ENCODE measurements around the gene CAMTA1.

Gene CAMTA1

DNA sequence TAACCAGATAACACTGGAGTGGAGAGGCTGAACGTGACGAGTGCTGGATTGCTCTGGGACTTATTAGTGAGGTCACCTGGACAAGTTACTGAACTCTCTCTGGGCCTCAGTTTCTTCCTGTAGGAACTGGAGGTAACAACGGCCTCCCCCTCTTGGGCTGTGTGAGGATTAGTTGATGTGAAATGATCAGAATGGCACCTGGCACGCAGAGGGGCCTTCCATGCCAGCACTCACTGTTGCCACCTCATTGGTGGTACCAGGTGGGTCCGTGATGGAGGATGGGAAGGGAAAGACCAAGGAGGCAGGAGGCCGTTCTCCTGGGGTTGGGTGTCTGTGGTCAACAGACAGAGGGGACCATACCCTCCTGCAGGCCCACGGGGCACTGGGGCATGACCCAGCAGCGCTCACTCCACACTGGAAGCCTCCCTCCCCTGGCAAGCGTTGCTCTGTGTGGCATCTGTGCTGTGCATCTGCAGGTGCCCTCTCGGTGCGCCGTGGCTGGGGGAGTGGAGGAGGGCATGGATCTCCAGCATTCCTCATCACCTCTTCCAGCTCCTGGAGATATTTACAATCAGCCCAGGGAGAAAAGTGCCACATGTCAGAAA is 636.3 kb downstream of the CAMTA1 start:
- DNase-seq (ENCODE audit: low read depth in 3 of 3, low spot score in 1 of 3): no peak

DNA sequence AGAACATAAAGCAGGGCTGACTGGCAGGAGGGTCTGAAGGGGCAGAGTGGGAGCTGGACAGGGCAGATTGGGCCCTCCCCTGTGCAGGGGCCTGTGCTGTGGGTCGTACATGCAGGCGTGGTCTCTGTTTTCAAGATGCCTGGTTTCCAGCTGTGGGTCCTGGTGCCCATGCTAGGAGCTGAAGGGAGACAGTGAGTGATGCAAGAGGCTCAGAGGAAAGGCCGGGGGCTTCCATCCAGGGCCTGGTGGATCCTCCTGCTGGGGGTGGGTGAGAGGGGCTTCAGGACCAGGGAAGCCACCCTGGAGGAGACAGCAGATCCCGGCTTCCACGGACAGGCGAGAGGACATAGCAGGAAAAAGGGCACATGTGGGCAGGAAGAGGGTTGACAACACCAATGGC is 636.8 kb downstream of the CAMTA1 start:
- no peak for DNase-seq (ENCODE audit: low read depth in 3 of 3, low spot score in 1 of 3)

DNA sequence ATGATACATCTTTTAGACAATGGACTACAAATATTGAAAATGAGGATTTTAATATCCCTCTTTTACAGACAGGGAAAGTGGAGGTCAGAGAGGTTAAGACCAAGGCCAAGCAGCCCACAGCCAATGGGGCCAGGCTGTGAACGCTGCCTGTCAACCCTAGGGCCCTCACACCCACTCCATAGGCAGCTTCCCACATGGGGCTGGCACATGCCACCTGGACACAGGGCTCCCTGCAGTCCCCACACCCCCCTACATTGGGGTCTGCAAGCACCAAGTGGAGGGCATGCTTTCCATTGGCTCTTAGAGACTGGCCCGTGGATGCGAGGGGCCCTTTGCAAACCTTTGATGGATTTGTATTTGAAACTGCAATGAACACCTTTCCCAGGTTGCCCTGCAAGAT is 637.3 kb downstream of the CAMTA1 start:
- DNase-seq (ENCODE audit: low read depth in 3 of 3, low spot score in 1 of 3): no peak

DNA sequence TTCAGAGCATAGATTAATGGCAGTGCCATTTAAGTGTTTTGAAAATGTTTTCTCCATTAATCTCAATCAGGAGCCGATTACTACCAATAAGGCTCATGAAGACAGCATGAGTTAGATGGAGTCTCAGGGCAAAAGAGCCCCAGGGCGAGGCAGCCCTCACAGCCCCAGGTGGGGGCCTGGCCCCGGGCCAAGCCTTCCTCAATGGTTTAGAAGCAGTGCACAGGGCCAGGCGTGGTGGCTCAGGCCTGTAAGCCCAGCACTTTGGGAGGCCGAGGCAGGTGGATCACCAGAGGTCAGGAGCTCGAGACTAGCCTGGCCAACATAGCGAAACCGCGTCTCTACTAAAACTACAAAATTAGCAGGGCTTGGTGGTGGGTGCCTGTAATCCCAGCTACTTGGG is 637.7 kb downstream of the CAMTA1 start:
- DNase-seq (ENCODE audit: low read depth in 3 of 3, low spot score in 1 of 3): no peak

DNA sequence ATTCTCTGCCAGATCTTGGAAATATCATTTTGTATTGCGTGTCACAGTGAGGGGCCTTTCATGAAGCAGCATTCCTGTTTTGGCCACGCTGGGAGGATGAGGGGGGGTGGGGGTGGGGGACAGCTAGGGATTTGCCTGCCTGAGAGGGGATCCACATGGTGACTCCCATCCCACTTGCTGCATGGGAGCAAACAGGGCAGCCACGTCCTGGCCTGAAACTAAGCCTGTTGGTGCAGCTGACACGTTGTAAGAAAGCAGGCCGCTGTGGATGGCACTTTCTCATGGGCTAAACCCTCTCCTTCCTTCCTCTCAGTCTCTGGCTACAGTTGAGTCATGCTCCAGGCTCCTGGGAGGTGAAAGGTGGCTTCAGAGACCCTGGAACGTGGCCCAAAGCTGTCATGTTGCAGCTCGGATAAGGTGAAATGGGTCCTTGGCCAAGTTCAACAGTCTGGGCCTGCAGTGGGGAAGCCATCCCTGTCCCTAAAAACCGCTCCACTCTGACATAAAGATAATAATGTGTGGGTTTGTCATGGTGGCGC is 639.2 kb downstream of the CAMTA1 start:
- DNase-seq (ENCODE audit: low read depth in 3 of 3, low spot score in 1 of 3): no peak

DNA sequence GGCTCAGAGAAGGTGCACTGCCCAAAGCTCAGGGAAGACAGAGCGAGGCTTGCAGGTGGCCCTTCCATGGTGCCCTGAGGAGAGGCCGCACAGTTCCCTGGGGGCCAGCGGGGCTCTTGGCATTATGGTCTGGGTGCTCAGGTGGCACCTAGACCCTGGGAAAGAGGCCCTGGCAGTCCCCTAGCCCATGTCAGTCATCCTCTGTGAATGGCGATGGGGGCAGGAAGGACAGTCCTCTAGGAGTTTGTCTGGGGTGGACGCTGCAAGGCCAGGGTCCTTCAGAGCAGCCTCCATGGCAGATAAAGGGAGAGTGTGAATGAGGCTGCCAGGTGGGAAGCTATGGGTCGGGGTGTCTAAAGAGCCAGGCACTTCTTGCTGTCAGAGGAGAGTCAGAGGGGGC is 640.0 kb downstream of the CAMTA1 start:
- no peak for DNase-seq (ENCODE audit: low read depth in 3 of 3, low spot score in 1 of 3)

DNA sequence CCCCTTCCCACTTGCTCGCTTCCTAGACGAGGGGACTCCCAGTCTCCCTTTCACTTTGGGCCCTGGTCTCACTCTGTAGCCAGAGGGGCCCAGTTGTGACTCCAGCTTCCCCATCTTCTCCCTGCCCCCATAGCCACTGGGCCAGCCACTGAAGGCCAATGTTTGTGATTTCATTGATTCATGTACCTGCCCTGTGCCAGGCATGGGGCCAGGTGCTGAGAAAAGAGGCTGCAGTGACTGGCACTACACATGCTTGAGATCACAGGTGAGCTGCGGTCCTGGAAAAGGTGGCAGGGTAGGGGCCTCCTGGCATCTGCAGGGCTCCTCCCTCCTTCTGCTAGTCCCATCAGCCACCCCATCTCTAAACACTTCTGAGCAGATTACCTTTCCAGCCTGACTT is 640.5 kb downstream of the CAMTA1 start:
- DNase-seq (ENCODE audit: low read depth in 3 of 3, low spot score in 1 of 3): no peak

DNA sequence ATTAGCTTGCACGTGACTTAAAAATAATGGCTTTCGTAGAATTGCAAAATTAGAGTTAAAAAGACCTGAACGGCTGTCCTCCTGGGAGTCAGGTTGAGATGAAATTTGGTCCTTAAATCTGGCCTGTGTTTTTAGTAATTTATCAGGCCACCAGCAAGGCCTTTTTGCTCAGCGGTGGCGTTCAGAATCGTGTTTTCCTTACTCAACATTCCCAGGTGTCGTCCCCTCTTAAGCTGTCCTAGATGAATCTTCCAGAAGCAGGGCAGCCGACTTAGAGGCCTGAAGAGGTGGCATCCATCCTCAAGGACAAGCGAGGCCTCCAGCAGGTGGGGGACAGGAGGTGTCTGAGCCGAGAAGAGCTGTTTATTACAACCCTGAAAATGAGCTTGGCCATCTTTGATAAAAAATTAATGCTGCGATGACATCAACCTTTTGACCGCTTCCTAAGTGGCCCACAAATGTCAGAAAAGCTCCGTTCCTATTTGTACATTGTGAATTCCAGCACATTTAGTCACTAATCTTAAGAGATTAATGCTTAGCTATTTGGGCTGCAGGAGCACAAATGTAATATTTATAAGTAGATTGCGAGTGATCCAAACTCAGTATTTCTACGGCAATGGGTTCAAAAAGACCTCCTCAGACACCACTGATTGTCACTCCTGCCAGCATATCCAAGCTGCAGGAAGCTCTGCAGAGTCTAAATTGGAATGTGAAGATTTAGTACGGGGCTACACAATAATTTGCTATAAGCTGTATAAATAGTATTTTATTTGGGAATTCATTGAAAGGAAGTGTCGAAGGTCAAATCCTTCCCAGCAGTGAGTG is 641.7 kb downstream of the CAMTA1 start:
- no peak for DNase-seq (ENCODE audit: low read depth in 3 of 3, low spot score in 1 of 3)

DNA sequence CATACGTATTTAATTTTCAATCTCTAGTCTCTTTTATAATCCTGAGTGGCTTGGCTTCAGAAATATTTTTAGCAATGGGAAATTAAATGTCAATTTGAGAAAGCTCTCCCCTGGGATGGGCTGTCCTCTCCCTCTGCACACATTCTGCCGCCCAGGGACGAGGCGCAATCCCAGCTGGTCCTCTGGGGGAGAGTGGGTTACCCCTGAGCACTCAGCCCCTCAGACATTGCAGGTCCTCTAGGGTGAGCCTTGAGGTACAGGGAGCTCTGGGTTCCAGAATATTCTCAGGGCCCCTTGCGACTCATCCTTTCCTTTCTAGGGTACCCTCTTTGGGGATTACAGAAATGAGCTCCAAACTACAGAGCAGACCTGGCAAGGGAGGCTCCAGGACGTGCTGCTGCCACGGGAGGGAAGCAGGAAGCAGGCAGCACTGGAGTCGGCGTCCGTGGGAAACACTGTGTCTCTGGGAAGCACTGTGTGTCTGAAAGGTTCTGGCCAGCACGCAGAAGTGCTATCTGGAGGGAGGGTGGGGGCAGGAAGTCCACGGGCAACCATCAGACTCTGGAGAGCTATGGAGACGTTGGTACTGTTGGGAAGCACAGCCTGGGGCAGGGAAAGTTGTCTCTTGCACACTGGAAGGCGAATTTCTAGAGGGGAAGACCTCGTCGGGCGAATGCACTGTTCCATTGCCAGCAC is 642.5 kb downstream of the CAMTA1 start:
- DNase-seq (ENCODE audit: low read depth in 3 of 3, low spot score in 1 of 3): no peak

DNA sequence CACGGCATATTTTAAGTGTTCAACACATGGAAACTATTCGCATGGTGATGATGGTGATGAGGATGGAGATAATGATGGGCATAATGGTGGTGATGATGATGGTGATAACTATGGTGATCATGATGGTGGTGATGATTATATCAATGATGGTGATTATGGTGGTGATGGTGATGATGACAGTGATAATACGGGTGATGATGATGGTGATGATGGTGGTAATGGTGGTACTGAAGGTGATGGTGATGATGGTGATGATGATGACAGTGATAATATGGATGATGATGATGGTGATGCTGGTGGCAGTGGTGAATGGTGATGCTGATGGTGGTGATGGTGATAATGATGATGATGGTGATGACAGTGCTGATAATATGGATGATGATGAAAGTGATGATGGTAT is 644.0 kb downstream of the CAMTA1 start:
- DNase-seq (ENCODE audit: low read depth in 3 of 3, low spot score in 1 of 3): no peak

DNA sequence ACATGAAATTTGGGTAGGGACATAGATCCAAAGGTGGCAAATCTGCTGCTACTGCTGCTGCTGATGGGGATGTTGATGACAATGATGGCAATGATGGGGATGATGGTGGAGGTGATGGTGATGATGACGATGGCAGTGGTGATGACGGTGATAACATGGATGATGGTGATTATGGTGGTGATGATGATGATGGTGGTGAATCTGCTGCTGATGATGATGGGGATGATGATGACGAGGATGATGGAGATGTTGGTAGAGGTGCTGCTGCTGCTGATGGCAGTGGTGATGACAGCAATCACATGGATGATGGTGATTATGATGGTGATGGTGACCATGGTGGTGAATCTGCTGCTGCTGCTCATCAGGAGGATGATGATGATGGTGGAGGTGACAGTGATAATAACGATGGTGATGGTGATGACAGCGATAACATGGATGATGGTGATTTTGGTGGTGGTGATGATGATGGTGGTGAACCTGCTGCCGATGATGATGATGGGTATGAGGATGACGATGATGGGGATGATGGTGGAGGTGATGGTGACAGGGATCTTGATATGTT is 644.9 kb downstream of the CAMTA1 start:
- DNase-seq (ENCODE audit: low read depth in 3 of 3, low spot score in 1 of 3): no peak

DNA sequence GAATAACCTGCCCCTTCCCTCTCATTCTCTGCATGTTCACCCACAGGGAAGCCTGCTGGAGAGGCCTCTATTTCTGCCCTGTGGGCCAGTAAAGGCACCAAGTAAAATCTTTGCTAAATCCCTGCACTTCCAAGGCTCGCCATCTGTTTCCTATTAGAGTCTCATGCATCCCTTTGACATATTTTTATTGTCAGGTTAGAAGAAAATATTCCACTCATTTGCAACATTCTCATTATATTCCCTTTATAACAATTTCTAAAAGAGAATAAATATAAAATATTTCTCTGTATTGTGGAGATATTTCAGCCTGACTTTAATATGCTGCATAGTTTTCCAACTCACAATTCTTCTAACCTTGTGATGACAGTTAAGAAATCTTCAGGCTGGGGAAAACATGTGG is 645.4 kb downstream of the CAMTA1 start:
- DNase-seq (ENCODE audit: low read depth in 3 of 3, low spot score in 1 of 3): no peak

DNA sequence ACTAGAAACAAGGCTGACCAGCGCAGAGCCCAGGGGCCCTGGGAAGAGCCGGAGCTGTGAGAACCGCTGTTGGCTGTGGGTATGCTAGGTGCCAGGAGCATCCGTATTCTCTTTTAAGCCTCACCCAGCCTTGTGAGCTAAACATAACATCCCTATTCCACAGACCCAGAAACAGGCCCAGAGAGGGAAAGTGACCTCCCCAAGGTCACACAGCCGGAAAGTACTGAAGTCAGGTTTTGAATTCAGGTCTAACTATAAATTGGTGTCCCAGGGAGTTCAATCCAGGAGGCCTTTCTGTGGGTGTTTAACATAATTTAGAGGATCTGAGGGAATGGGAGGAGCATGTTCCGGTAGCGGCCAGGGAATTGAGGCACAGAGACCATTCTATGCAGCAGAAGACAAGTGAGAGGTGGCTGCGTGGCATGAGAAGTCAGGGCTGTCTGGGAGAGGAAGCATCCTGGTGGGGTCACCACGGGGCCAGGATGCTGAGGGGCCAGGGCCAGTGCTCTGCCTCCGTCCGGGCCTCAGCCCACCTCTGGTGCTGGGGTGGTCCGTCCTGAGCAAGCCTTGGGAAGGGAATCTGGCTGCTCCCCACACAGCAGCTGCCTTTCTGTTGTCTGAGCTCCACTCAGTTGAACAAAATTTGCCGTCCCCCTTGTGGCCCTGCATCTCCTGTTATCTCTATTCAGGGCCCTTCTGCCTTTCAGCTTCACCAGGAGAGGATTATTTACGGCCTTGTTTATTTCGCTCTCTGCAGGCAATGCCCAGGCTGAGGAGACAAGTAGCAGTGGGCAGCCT is 647.0 kb downstream of the CAMTA1 start:
- DNase-seq (ENCODE audit: low read depth in 3 of 3, low spot score in 1 of 3): no peak

DNA sequence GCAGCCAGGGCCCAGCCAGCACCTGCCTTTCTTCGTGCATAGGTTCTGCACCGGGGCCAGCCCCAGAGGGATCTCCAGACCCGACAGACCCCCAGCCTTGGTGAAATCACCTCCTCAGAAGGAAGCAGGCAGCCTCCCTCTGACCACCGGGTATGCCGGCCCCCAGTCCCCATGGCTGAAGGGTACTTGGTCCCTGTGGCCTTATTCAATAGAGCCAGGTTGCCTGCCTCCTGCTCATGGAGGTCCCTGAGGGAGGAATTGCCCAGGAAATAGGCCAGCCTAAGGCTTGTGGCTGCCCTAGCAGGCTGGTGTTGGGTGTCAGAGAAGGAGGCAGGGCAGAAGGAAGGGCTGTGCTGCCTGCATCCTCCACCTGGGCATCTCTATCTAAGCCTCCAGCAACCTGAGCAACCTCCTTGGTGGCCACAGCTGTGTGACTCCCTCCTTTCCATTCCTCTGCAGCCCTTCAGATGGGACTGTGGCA is 647.7 kb downstream of the CAMTA1 start:
- no peak for DNase-seq (ENCODE audit: low read depth in 3 of 3, low spot score in 1 of 3)

DNA sequence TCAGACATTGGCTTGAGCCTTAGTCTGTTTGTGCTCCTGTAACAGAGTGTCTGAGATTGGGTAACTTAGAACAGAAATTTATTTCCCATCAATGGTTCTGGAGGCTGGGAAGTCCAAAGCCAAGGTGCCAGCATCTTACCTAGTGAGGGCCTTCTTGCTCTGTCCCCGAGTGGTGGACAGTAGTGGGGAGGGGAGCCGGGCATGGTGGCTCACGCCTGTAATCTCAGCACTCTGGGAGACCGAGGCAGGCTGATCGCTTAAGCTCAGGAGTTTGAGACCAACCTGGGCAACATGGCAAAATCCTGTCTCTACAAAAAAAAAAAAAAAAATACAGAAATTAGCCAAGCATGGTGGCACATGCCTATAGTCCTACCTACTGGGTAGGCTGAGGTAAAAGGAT is 649.3 kb downstream of the CAMTA1 start:
- DNase-seq (ENCODE audit: low read depth in 3 of 3, low spot score in 1 of 3): no peak

DNA sequence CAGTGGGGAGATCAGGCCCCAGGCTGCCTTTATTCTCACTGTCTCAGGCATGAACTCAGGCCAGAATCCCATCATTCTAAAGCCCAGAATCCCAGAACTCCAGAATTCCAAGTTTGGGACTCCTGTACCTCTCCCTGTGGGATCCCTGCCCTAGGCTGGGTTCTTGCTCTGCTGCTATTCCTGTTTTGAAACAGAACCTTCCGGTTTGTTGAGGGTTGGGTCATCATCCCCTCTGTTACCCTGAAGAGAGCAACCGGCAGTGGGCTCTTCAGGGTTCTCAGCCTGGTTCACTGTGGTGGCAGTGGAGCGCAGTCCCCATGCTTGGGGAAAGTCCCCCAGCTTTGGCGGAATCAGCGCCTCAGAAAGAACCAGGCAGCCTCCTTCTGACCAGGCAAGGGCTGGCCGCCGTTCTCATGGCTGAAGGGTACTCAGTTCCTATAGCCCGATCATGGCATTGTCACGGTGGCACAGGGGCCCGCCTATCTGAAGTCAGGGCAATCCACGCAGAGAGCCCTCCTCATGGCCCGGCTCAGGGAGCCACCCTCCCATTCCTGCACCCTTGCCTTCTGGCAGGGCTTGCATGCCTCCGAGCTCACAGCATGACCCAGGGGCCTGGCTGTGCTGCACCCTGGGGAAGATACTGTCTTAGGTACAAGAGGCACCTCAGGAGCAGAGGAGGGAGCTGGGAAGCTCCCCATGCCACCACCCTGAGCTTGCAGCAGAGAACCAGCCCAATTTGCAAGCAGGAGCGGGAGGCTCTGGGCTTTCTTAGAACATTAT is 650.2 kb downstream of the CAMTA1 start:
- no peak for DNase-seq (ENCODE audit: low read depth in 3 of 3, low spot score in 1 of 3)

DNA sequence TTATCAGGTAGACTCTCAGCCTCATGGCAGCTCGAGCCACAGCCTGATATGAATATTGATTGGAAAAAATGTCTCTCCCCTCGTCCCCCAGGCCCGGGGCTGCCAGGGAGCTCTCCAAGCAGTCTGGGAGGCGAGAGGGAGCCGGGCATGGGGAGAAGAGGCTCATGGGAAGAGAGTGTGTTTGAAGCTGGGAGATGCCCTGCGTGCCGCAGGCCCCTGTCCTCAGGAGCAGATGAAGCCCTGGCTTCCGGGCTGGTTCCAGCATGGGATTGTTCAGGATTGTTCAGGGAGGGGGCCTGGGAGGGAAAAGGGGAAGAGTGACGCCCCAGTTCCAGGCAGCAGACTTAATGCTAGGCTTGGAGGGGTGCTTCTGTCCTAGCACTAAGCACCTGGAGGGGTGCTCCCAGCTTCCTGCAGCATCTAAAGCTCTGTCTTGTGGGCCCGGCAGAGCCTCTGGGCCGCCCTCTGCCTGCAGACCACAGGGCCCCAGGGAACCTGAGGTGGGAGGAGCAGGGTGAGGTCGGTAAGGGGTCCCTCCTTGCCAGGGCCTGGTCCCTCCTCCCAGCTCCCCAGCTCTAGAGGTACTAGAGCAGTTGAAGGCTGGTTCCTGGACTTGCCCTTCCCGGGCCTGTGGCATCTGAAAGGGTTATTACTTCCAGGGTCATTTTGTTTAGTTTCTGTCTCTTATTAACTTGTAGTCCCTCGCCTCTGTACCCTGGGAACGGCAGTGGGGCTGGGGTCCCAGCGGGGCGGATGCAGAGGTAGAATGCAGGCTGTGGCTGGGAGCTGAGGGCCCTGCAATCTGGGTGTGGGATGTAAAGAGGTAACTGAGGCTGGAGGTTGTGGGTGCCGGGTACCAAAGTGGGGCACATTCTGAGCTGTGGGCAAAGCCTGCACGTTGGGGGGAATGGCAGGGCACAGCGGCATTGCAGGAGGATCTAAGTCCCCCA is 651.1 kb downstream of the CAMTA1 start:
- DNase-seq (ENCODE audit: low read depth in 3 of 3, low spot score in 1 of 3): no peak

DNA sequence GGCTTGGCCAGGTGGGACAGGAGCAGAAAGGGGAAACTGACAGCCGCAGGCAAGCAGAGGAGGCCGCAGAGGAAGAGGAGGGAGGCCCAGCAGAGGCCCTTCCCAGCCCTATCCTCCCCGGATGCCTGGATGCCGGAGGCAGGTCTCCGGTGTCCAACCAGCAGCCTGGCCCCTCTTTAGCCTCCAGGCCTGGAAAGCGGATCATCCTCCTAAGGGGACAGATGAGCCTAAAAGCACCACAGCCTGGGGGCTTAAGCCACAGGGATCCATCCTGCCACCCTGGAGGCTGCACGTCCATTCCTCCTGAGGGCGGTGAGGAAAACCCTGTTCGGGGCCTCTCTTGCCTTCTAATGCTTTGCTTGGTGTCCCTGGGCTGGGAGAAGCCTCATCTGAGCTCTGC is 651.8 kb downstream of the CAMTA1 start:
- DNase-seq (ENCODE audit: low read depth in 3 of 3, low spot score in 1 of 3): no peak

All from stimulated activated CD4-positive, alpha-beta T cell treated with anti-CD3 and anti-CD28 coated beads, TNF-alpha, amount 100 ng/mL, for 1 hour (primary cell).